Measurements from ENCODE around the gene FBXO48. TPM values are rescaled to one million over a fixed set of nuclear protein-coding genes. Genes with fewer than 3 reads are reported as not detected.

FBXO48 gene
- total RNA-seq, 4 donors from 2014 or later, result 0.63 to 1.8 (median 1.0) TPM

DNA sequence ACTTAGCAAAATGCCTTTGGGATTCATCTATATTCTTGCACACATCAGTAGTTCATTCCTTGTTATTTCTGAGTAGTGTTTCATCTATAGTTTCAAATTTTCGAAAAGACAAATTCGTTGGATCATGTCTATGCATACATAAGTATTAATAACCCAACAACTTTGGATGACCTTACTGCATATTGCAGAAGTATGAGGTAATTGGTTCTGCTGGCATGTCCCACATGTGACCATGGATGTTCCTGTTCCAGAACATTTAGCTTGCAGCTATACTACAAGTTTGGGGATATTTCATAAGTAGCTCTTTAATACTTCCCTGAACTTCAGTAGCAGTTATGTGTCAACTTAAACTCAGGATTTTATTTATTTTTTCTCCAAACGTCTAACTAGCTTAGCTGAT lies 45.2 kb upstream of the FBXO48 start:
- no peaks in the 10 kb centered on the region for H3K27me3 ChIP-seq
- 78 to 84% methylated on average over 3 of the region's 3 CpGs for WGBS, 2 donors
- no peaks in the 10 kb centered on the region for H3K36me3 ChIP-seq
- H3K9me3 ChIP-seq, result no peaks in the 10 kb centered on the region
- intact Hi-C loops (cut with DNase I), result no loop called here
- H3K4me3 ChIP-seq (replicated peaks in 1 of 3), result no peak overlapping the region
- TF ChIP-seq POLR2A (IDR thresholded peaks at IDR 0.05), result no peak
- TF ChIP-seq, protein P1, sequence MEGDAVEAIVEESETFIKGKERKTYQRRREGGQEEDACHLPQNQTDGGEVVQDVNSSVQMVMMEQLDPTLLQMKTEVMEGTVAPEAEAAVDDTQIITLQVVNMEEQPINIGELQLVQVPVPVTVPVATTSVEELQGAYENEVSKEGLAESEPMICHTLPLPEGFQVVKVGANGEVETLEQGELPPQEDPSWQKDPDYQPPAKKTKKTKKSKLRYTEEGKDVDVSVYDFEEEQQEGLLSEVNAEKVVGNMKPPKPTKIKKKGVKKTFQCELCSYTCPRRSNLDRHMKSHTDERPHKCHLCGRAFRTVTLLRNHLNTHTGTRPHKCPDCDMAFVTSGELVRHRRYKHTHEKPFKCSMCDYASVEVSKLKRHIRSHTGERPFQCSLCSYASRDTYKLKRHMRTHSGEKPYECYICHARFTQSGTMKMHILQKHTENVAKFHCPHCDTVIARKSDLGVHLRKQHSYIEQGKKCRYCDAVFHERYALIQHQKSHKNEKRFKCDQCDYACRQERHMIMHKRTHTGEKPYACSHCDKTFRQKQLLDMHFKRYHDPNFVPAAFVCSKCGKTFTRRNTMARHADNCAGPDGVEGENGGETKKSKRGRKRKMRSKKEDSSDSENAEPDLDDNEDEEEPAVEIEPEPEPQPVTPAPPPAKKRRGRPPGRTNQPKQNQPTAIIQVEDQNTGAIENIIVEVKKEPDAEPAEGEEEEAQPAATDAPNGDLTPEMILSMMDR (IDR thresholded peaks at IDR 0.05), result no peak
- H3K27ac ChIP-seq, result no peak overlapping the region
- DNase-seq, result no peak
- no peaks in the 10 kb centered on the region for H3K4me1 ChIP-seq

DNA sequence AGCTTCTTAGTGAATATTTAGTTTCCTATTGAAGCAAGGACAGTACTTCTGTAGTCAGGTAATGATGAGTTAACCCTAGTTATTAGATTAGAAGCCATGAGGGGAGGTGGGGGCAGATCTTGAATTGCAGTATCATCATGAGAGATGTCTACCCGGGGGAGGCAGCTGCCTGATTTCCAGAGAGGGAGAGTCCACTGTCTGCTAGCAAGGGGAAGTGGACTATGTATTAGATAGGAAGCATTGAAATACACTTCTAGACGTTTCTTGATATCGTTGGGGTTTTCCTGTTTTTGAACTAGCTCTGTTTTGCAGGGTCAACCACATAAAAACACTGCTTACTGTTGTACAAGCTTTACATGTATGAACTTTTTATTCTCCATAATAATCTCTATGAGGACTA lies 39.1 kb upstream of the FBXO48 start:
- Histone ChIP-seq H3K4me1 (no peaks in the 10 kb centered on the region), H3K9me3 (no peaks in the 10 kb centered on the region), H3K27me3 (no peaks in the 10 kb centered on the region), H3K36me3 (no peaks in the 10 kb centered on the region), H3K27ac (no peak overlapping the region), H3K4me3 (replicated peaks in 1 of 3) (no peak overlapping the region)
- no peak for DNase-seq
- WGBS, 2 donors, result 85% methylated on average over 3 of the region's 3 CpGs
- TF ChIP-seq, protein P1 (IDR thresholded peaks at IDR 0.05), result no peak
- no peak for TF ChIP-seq POLR2A (IDR thresholded peaks at IDR 0.05)
- intact Hi-C loops (cut with DNase I), result no loop called here

DNA sequence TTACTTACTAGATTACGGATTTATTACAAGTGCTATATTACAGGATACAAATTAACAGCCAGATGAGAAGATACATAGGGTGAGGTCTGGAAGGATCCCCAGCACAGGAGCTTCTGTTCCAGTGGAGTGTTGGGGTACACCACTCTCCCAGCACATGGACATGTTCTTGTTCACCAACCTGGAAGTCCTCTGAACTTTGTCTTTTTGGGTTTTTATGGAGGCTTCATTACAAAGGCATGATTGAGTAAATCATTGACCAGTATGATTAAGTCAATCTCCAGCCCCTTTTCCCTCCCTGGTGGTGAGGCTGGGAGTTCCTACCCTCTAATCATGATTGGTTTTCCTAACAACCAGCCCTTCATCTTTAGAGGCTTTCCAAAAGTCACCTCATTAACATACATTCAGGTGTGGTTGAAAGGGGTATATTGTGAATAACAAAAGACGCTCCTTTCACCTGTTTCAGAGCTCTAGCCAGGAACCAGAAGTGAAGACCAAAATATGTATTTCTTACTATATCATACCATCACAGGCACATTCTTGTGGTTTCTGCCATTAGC lies 38.6 kb upstream of the FBXO48 start:
- no peaks in the 10 kb centered on the region for H3K4me1 ChIP-seq
- no peak for TF ChIP-seq POLR2A (IDR thresholded peaks at IDR 0.05)
- TF ChIP-seq, protein P1 (IDR thresholded peaks at IDR 0.05), result no peak
- WGBS, 2 donors, result 95 to 97% methylated on average over 2 of the region's 2 CpGs
- no peak overlapping the region for H3K27ac ChIP-seq
- no peak for DNase-seq
- no peak overlapping the region for H3K4me3 ChIP-seq (replicated peaks in 1 of 3)
- intact Hi-C loops (cut with DNase I), result no loop called here
- H3K36me3 ChIP-seq, result no peaks in the 10 kb centered on the region
- no peaks in the 10 kb centered on the region for H3K27me3 ChIP-seq
- no peaks in the 10 kb centered on the region for H3K9me3 ChIP-seq

DNA sequence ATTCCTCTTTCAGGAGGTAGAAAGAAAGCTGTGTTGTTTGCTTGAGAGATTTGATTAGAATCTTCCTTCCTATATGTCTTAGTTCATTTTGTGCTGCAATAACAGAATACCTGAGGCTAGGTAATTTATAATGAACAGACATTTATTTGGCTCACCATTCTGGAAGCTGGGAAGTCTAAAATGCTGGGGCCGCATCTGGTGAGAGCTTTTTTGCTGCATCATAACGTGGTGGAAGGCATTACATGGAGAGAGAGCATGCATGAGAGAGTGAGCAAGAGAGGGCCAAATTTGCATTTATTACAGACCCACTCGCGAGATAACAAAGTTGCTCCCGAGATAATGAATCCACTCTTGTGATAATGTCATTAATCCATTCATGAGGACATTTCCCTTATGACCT lies 34.7 kb upstream of the FBXO48 start:
- no peak for TF ChIP-seq POLR2A (IDR thresholded peaks at IDR 0.05)
- TF ChIP-seq, protein P1 (IDR thresholded peaks at IDR 0.05), result no peak
- H3K27ac ChIP-seq, result no peak overlapping the region
- no peaks in the 10 kb centered on the region for H3K9me3 ChIP-seq
- H3K27me3 ChIP-seq, result no peaks in the 10 kb centered on the region
- H3K4me3 ChIP-seq (replicated peaks in 1 of 3), result no peak overlapping the region
- no peak for DNase-seq
- no peaks in the 10 kb centered on the region for H3K36me3 ChIP-seq
- WGBS, 2 donors, result 84 to 91% methylated on average over 5 of the region's 5 CpGs
- intact Hi-C loops (cut with DNase I), result no loop called here
- no peaks in the 10 kb centered on the region for H3K4me1 ChIP-seq

DNA sequence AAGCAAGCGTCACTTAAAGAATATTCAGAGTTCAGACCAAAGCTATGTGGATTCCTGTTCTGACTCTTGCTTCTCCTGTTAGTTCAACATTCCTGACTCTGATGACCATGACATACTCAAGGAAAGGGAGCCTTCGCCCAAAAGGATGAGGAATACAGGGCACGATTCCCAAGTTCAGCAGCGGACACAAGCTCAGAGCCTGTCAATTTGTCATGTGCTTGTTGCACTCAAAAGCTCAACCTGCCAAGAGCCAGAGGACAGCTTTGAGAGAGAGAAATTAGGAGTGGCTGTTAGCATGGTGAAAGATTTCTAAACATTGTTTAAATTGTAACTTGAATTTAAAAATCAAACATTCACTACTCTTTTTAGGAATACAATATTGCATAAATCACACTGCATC lies 33.6 kb upstream of the FBXO48 start:
- WGBS, 2 donors, result 86 to 89% methylated on average over 4 of the region's 4 CpGs
- no peak for DNase-seq
- intact Hi-C loops (cut with DNase I), result no loop called here
- Histone ChIP-seq H3K36me3 (no peaks in the 10 kb centered on the region), H3K27me3 (no peaks in the 10 kb centered on the region), H3K4me3 (replicated peaks in 1 of 3) (no peak overlapping the region), H3K9me3 (no peaks in the 10 kb centered on the region), H3K27ac (no peak overlapping the region), H3K4me1 (no peaks in the 10 kb centered on the region)
- TF ChIP-seq, protein P1 (IDR thresholded peaks at IDR 0.05), result no peak
- TF ChIP-seq POLR2A (IDR thresholded peaks at IDR 0.05), result no peak
